ENCODE results near the gene RGP1. TPM values are rescaled to one million over a fixed set of nuclear protein-coding genes. Genes with fewer than 3 reads are reported as not detected.
A peak's percentile ranks its signal among the peaks of the same experiment; 100 is the strongest.

The RGP1 gene, protein sequence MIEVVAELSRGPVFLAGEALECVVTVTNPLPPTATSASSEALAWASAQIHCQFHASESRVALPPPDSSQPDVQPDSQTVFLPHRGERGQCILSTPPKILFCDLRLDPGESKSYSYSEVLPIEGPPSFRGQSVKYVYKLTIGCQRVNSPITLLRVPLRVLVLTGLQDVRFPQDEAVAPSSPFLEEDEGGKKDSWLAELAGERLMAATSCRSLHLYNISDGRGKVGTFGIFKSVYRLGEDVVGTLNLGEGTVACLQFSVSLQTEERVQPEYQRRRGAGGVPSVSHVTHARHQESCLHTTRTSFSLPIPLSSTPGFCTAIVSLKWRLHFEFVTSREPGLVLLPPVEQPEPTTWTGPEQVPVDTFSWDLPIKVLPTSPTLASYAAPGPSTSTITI
- 19.1 and 20.0 TPM in 2 replicates for total RNA-seq (2014; rRNA removed; shearing (Covaris generic))
- 4.7 and 4.8 TPM in 2 replicates for polyA plus RNA-seq (2016; fragmentation: Nextera tagmentation; extraction: Ambion mirVana)

DNA sequence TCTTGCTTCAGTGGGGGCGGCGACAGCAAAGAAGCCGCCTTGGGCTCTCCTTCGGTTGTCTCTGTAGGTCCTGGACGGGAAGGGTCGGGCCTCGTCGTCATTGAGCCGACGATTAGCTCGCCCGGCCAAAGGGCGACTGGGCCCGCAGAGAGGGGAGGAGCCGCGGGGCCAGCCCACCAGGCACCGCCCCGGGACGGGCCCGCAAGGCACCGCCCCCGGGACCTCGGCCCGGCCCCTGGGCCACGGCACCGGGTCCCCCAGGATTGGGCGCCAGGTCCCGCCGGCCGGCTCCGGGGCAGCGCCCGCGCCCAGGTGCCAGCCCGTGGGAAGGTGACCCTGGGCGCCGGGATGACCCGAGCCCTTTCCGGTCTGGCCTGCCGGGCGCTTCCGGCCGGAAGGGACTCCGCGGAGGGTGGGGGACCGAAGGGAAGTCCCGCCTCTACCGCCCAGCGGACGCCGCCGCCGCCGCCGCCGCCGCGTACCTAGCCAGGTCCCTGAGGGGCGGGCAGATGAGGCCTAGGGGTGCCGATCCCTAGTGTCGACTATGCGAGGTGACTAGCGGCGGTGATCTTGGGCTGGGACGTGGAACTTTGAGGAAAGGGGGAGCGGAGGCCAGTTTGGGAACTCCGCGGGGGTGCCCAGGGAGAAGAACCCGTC lies at the start of gene RGP1, which contains the start of gene GBA2:
Gene RGP1, plus strand, starts transcription at position 430 of the 657 bp plus-strand sequence. CDS start 469 bp downstream, outside the sequence.
Gene GBA2, minus strand, starts transcription at position 371 of the 657 bp plus-strand sequence. CDS start 524 bp downstream, outside the sequence.
- Histone ChIP-seq H3K9ac (peak within 1 kb of the TSS; percentile 85), H3F3A (ENCODE audit: insufficient read depth) (no peaks in the 10 kb centered on the region), H3K79me2 (ENCODE audit: insufficient read depth) (peaks cover 59% of the 10 kb centered on the region), H2AFZ (peak within 1 kb of the TSS; percentile 80), H3K27ac (peak within 1 kb of the TSS; percentile 39), H3K4me3 (peak within 1 kb of the TSS; percentile 90), H3K27me3 (replicated peaks; ENCODE audit: insufficient read depth) (no peaks in the 10 kb centered on the region), H3K4me1 (ENCODE audit: insufficient read depth) (peaks cover 26% of the 10 kb centered on the region), H3K9me3 (ENCODE audit: low read depth) (no peaks in the 10 kb centered on the region), H4K20me1 (ENCODE audit: insufficient read depth) (peaks cover 13% of the 10 kb centered on the region; the same call in 1 of the 2 replicates), H3K4me2 (ENCODE audit: unreplicated experiment) (peak within 1 kb of the TSS; percentile 94), H3K36me3 (ENCODE audit: low read depth) (peaks cover 13% of the 10 kb centered on the region), H3K9me2 (ENCODE audit: insufficient read depth) (no peaks in the 10 kb centered on the region)
- WGBS, 2 experiments (ENCODE audit: low coverage in 1 of 2, low lambda C conversion rate in 2 of 2, missing lambda C conversion rate in 2 of 2), result 1% methylated on average over 39 to 51 of the region's 69 CpGs
- TF ChIP-seq EZH2phosphoT487 (IDR thresholded peaks at IDR 0.05; ENCODE audit: insufficient read depth, low read depth) (no peak), EZH2 (IDR thresholded peaks at IDR 0.05; ENCODE audit: insufficient read depth, poor library complexity, severe bottlenecking) (no peak)
- in situ Hi-C loops (cut with MboI), result no loop called here
- peak; percentile 87 for DNase-seq

DNA sequence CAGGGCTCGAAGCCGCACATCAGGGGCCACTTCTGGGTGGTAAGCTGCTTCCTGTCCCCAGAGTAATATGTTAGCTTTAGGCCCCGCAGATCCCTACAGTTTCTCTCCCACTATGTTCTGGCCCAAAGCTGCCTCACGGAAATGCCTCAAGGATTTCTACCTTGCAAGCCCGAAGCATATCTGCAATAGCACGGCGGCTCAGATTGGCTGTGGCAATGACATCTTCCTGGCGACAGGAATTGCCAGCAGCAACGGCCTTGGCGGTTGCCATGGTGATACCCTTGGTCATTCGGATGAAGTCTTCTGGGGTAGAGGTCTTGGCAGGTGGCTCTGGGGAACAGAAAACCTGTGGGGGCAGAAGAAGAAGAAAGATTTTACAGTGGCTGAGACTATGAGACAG lies 49.1 kb upstream of the RGP1 start:
- H3K9me3 ChIP-seq (ENCODE audit: low read depth), result no peaks in the 10 kb centered on the region
- H3F3A ChIP-seq (ENCODE audit: insufficient read depth), result peaks cover 89% of the 10 kb centered on the region
- 87 to 89% methylated on average over 11 of the region's 11 CpGs for WGBS, 2 experiments (ENCODE audit: low coverage in 1 of 2, low lambda C conversion rate in 2 of 2, missing lambda C conversion rate in 2 of 2)
- peaks cover 92% of the 10 kb centered on the region for H3K36me3 ChIP-seq (ENCODE audit: low read depth)
- no peak overlapping the region for H3K27ac ChIP-seq
- no peak overlapping the region for H3K4me3 ChIP-seq
- no peaks in the 10 kb centered on the region for H4K20me1 ChIP-seq (ENCODE audit: insufficient read depth)
- DNase-seq, result no peak
- H3K27me3 ChIP-seq (replicated peaks; ENCODE audit: insufficient read depth), result no peaks in the 10 kb centered on the region
- peaks cover 13% of the 10 kb centered on the region for H3K4me1 ChIP-seq (ENCODE audit: insufficient read depth)
- H2AFZ ChIP-seq, result no peak overlapping the region
- in situ Hi-C loops (cut with MboI), result loop anchor here (25.0 kb wide), 1 partner anchor 88 kb away; the partner anchor contains the start of genes CD72 and TESK1
- no peak overlapping the region for H3K4me2 ChIP-seq (ENCODE audit: unreplicated experiment)
- H3K79me2 ChIP-seq (ENCODE audit: insufficient read depth), result peaks cover 27% of the 10 kb centered on the region
- TF ChIP-seq EZH2phosphoT487 (IDR thresholded peaks at IDR 0.05; ENCODE audit: insufficient read depth, low read depth), result no peak
- no peak for TF ChIP-seq EZH2 (IDR thresholded peaks at IDR 0.05; ENCODE audit: insufficient read depth, poor library complexity, severe bottlenecking)
- H3K9ac ChIP-seq, result no peak overlapping the region
- no peaks in the 10 kb centered on the region for H3K9me2 ChIP-seq (ENCODE audit: insufficient read depth)

DNA sequence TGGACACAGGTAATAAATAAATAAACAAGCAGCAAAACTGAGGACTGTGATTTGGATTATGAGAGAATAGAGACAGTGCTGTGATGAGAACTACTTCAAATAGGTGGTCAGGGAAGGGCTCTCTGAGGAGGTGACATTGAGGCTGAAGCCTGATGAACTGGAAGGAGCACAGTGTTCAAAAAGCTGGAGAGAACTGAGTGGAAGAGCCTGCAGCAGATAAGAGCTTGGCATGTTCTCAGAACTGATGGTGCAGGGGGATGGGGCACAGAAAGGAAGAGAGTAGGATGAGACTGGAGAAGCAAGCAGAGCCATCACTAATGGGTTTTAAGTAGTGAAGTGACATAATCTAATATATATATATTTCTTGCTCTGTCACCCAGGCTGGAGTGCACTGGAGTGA lies 48.1 kb upstream of the RGP1 start:
- H3K4me1 ChIP-seq (ENCODE audit: insufficient read depth), result peaks cover 4% of the 10 kb centered on the region
- DNase-seq, result no peak
- H3K79me2 ChIP-seq (ENCODE audit: insufficient read depth), result peaks cover 33% of the 10 kb centered on the region
- no peak overlapping the region for H3K4me3 ChIP-seq
- H3K9me2 ChIP-seq (ENCODE audit: insufficient read depth), result no peaks in the 10 kb centered on the region
- H3K4me2 ChIP-seq (ENCODE audit: unreplicated experiment), result no peak overlapping the region
- no peaks in the 10 kb centered on the region for H3K9me3 ChIP-seq (ENCODE audit: low read depth)
- H4K20me1 ChIP-seq (ENCODE audit: insufficient read depth), result no peaks in the 10 kb centered on the region
- H3K27me3 ChIP-seq (replicated peaks; ENCODE audit: insufficient read depth), result no peaks in the 10 kb centered on the region
- in situ Hi-C loops (cut with MboI), result loop anchor here (25.0 kb wide), 1 partner anchor 89 kb away; the partner anchor contains the start of genes CD72 and TESK1
- no peak for TF ChIP-seq EZH2phosphoT487 (IDR thresholded peaks at IDR 0.05; ENCODE audit: insufficient read depth, low read depth)
- no peak for TF ChIP-seq EZH2 (IDR thresholded peaks at IDR 0.05; ENCODE audit: insufficient read depth, poor library complexity, severe bottlenecking)
- H3F3A ChIP-seq (ENCODE audit: insufficient read depth), result peaks cover 90% of the 10 kb centered on the region
- H2AFZ ChIP-seq, result no peak overlapping the region
- H3K27ac ChIP-seq, result no peak overlapping the region
- no peak overlapping the region for H3K9ac ChIP-seq
- H3K36me3 ChIP-seq (ENCODE audit: low read depth), result peaks cover 96% of the 10 kb centered on the region

DNA sequence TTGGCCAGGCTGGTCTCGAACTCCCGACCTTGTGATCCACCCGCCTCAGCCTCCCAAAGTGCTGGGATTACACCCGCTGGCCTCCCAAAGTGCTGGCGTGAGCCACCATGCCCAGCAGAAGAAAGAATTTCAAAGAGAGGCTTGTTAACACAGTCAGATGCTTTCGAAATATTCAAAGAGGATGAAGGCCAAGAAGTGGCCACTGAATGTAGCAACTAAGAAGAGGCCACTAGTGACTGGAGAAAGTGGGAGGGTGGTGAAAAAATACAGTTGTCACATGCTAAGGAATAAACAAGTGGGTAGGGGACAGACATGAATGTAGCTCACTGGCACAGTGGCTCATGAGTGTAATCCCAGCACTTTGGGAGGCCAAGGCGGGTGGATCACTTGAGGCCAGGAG lies 46.4 kb upstream of the RGP1 start:
- Histone ChIP-seq H3K9ac (no peak overlapping the region), H3K9me3 (ENCODE audit: low read depth) (no peaks in the 10 kb centered on the region), H3K4me3 (no peak overlapping the region), H3K27ac (no peak overlapping the region), H3K79me2 (ENCODE audit: insufficient read depth) (peaks cover 50% of the 10 kb centered on the region), H3K27me3 (replicated peaks; ENCODE audit: insufficient read depth) (no peaks in the 10 kb centered on the region), H3K36me3 (ENCODE audit: low read depth) (peaks cover 97% of the 10 kb centered on the region), H3K4me1 (ENCODE audit: insufficient read depth) (no peaks in the 10 kb centered on the region), H3K9me2 (ENCODE audit: insufficient read depth) (no peaks in the 10 kb centered on the region), H3K4me2 (ENCODE audit: unreplicated experiment) (no peak overlapping the region), H2AFZ (no peak overlapping the region), H4K20me1 (ENCODE audit: insufficient read depth) (no peaks in the 10 kb centered on the region), H3F3A (ENCODE audit: insufficient read depth) (peaks cover 91% of the 10 kb centered on the region)
- TF ChIP-seq EZH2 (IDR thresholded peaks at IDR 0.05; ENCODE audit: insufficient read depth, poor library complexity, severe bottlenecking), result no peak
- peak; percentile 21 for DNase-seq
- WGBS, 2 experiments (ENCODE audit: low coverage in 1 of 2, low lambda C conversion rate in 2 of 2, missing lambda C conversion rate in 2 of 2), result 97 to 98% methylated on average over 7 of the region's 7 CpGs
- in situ Hi-C loops (cut with MboI), result loop anchor here (25.0 kb wide), 1 partner anchor 90 kb away; the partner anchor contains the start of genes CD72 and TESK1

All from GM23248 (cell line).